Measurements from ENCODE around the gene FRRS1L.

Gene FRRS1L

GRCh38 chr9:109100543-109101201 is 66.4 kb downstream of the FRRS1L start:
- DNase-seq: no peak

- DNase-seq: no peak
These were observed 68.1 kb downstream of the FRRS1L start for GRCh38 chr9:109098960-109099308.

GRCh38 chr9:109098171-109098959 is 68.7 kb downstream of the FRRS1L start:
- no peak for DNase-seq

- DNase-seq: no peak
These were observed 69.9 kb downstream of the FRRS1L start for GRCh38 chr9:109097146-109097545.

GRCh38 chr9:109095321-109095720 is 71.7 kb downstream of the FRRS1L start:
- DNase-seq: no peak

- DNase-seq: no peak
These were observed 72.8 kb downstream of the FRRS1L start for GRCh38 chr9:109094268-109094667.

GRCh38 chr9:109092587-109092986 is 74.5 kb downstream of the FRRS1L start:
- DNase-seq: no peak

GRCh38 chr9:109092051-109092580 is 74.9 kb downstream of the FRRS1L start:
- DNase-seq: no peak

- DNase-seq: no peak
These were observed 78.8 kb downstream of the FRRS1L start for GRCh38 chr9:109088221-109088620.

GRCh38 chr9:109087795-109088194 is 79.3 kb downstream of the FRRS1L start:
- DNase-seq: no peak

GRCh38 chr9:109086221-109086620 is 80.8 kb downstream of the FRRS1L start:
- no peak for DNase-seq

- DNase-seq: no peak
These were observed 81.5 kb downstream of the FRRS1L start for GRCh38 chr9:109085510-109085909.

GRCh38 chr9:109083813-109084405 is 83.1 kb downstream of the FRRS1L start:
- DNase-seq: no peak

- no peak for DNase-seq
These were observed 83.9 kb downstream of the FRRS1L start for GRCh38 chr9:109083141-109083540.

GRCh38 chr9:109082091-109082620 is 84.9 kb downstream of the FRRS1L start:
- DNase-seq: no peak

Measured in activated T-cell treated with anti-CD3 and anti-CD28 coated beads for 4 hours (primary cell).